Heart left ventricle (tissue), 13 donors: ENCODE data around the gene C2.

Experiments used
- CTCF ChIP-seq, 12 donors: fragments of 200-600 bp; sonication (generic) in 4 of 12; IDR thresholded peaks; one replicate each; pipeline versions ENCODE4 v1.5.0 to v1.8.0; 2018 to 2022; ENCODE audit warnings: antibody characterized with exemption in 12 of 12, mild to moderate bottlenecking in 5 of 12
- POLR2A ChIP-seq, 2 donors: fragments of 450-650 bp; IDR thresholded peaks; one replicate each; pipeline ENCODE4 v1.6.1; 2017; ENCODE audit warnings: antibody characterized with exemption in 2 of 2, mild to moderate bottlenecking in 2 of 2, moderate library complexity in 2 of 2
- donor health status: ischemic (EF 13 %, LVEDD 7.1; RV severe dilation, severe dysfunction).
- donor health status: DM: no; HTN: yes; CAD: no.
- donor health status: DM: no; HTN: no; CAD: no.
- donor health status: ischemic (EF 25% LVEDD 6.9; RV normal size, moderate dysfunction).
- donor health status: ischemic (EF 25% LVEDD 5.7; RV mildly dilated, moderate dysfunction).
- donor health status: ischemic (EF 35%, LVEDD 5.7; RV mildly dilated, moderate dysfunction).
- donor health status: nonischemic (EF 11% LVEDD 7.7; RV severe dilation, severe dysfunction).
- donor health status: DM: yes; HTN: yes; CAD: no.
- donor health status: PGD.
- donor health status: ischemic (EF 29% LVEDD 5.4; RV normal size, mild dysfunction).
- donor health status: nonischemic (EF 23%, LVEDD 6.1; RV moderate dilation, normal function).

- no peak for TF ChIP-seq CTCF (IDR thresholded peaks at IDR 0.05)
- no peak for TF ChIP-seq POLR2A (IDR thresholded peaks at IDR 0.05)
These were observed 39.0 kb downstream of the C2 start for GRCh38 chr6:31966506-31966905.
